HG03025 (cell line): ENCODE results near the gene SARDH.

ENCODE experiments used
- ATAC-seq: cut with Tn5 transposase; IDR thresholded peaks from one replicate; pipeline ENCODE4 v1.9.1; 2021; ENCODE audit warnings: mild to moderate bottlenecking, moderate library complexity; ENCODE audit not compliant: unreplicated experiment, low FRiP score

Gene SARDH

GRCh38 chr9:133690081-133690561 is 48.0 kb downstream of the SARDH start:
- no peak for ATAC-seq

- ATAC-seq, result no peak
These were observed 48.9 kb downstream of the SARDH start for GRCh38 chr9:133689151-133689763.

GRCh38 chr9:133687856-133688761 is 50.0 kb downstream of the SARDH start:
- no peak for ATAC-seq

- no peak for ATAC-seq
These were observed 51.2 kb downstream of the SARDH start for GRCh38 chr9:133686642-133687575.

- ATAC-seq, result no peak
These were observed 52.2 kb downstream of the SARDH start for GRCh38 chr9:133685653-133686609.

GRCh38 chr9:133684936-133685361 is 53.2 kb downstream of the SARDH start:
- ATAC-seq, result no peak

- ATAC-seq, result no peak
These were observed 53.8 kb downstream of the SARDH start for GRCh38 chr9:133684121-133684935.

- ATAC-seq, result no peak
These were observed 54.5 kb downstream of the SARDH start for GRCh38 chr9:133683586-133684120.

GRCh38 chr9:133682818-133683585 is 55.1 kb downstream of the SARDH start:
- ATAC-seq, result no peak

- no peak for ATAC-seq
These were observed 56.4 kb downstream of the SARDH start for GRCh38 chr9:133681658-133682306.

GRCh38 chr9:133680976-133681657 is 57.0 kb downstream of the SARDH start:
- ATAC-seq, result no peak

GRCh38 chr9:133680250-133680975 is 57.7 kb downstream of the SARDH start:
- no peak for ATAC-seq

- no peak for ATAC-seq
These were observed 58.6 kb downstream of the SARDH start for GRCh38 chr9:133679466-133680061.

GRCh38 chr9:133679056-133679455 is 59.1 kb downstream of the SARDH start:
- no peak for ATAC-seq

GRCh38 chr9:133677126-133678010 is 60.8 kb downstream of the SARDH start:
- no peak for ATAC-seq
